Stimulated activated CD4-positive, alpha-beta T cell treated with anti-CD3 and anti-CD28 coated beads, Interleukin-1b, Interleukin-23, amount 100 ng/mL, for 48 hours (primary cell): ENCODE results near the gene DRAP1.
A peak's percentile ranks its signal among the peaks of the same experiment; 100 is the strongest.
"Not testable (repeated sequence)": the region's sequence is repeated elsewhere in the genome, so short reads cannot be mapped to it uniquely, and the experiment has no call there.

ENCODE experiments used
- DNase-seq: peaks from one replicate; pipeline ENCODE4 v3.0.0-alpha.2; 2020

The DRAP1 gene

GRCh38 chr11:65934014-65934413 lies 14.8 kb downstream of the DRAP1 start:
- no peak for DNase-seq

GRCh38 chr11:65937766-65938165 lies 18.5 kb downstream of the DRAP1 start:
- DNase-seq: no peak

GRCh38 chr11:65941720-65942310 lies 22.6 kb downstream of the DRAP1 start:
- no peak for DNase-seq

GRCh38 chr11:65942531-65942930 lies 23.3 kb downstream of the DRAP1 start:
- DNase-seq: no peak

GRCh38 chr11:65944191-65944590 lies 25.0 kb downstream of the DRAP1 start:
- DNase-seq: no peak

- no peak for DNase-seq
These were observed 25.5 kb downstream of the DRAP1 start for GRCh38 chr11:65944767-65945166.

- no peak for DNase-seq
These were observed 26.2 kb downstream of the DRAP1 start, which contains the start of gene TSGA10IP for GRCh38 chr11:65945430-65945911. Gene TSGA10IP (plus strand): TSS chr11:65945480. CDS start chr11:65945676, 196 bp downstream.

GRCh38 chr11:65945941-65946558 lies 26.8 kb downstream of the DRAP1 start:
- no peak for DNase-seq

GRCh38 chr11:65946655-65947054 lies 27.4 kb downstream of the DRAP1 start:
- no peak for DNase-seq

GRCh38 chr11:65947133-65947532 lies 27.9 kb downstream of the DRAP1 start:
- no peak for DNase-seq

GRCh38 chr11:65947603-65948125 lies 28.4 kb downstream of the DRAP1 start:
- no peak for DNase-seq

- DNase-seq: not testable (repeated sequence)
These were observed 31.5 kb downstream of the DRAP1 start for GRCh38 chr11:65950711-65951110.

GRCh38 chr11:65951641-65952040 lies 32.4 kb downstream of the DRAP1 start:
- DNase-seq: not testable (repeated sequence)

- no peak for DNase-seq
These were observed 32.9 kb downstream of the DRAP1 start for GRCh38 chr11:65952052-65952521.

- DNase-seq: no peak
These were observed 34.2 kb downstream of the DRAP1 start for GRCh38 chr11:65953471-65953870.

- no peak for DNase-seq
These were observed 35.5 kb downstream of the DRAP1 start for GRCh38 chr11:65954771-65955170.

GRCh38 chr11:65958291-65958690 lies 39.1 kb downstream of the DRAP1 start:
- DNase-seq: no peak

- DNase-seq: no peak
These were observed 39.7 kb downstream of the DRAP1 start for GRCh38 chr11:65958774-65959420.

GRCh38 chr11:65960824-65961266 lies 41.6 kb downstream of the DRAP1 start:
- no peak for DNase-seq

GRCh38 chr11:65961267-65962140 lies 42.3 kb downstream of the DRAP1 start, which contains the start of gene SART1:
Gene SART1 (plus strand): TSS chr11:65961734. CDS start chr11:65961781, 47 bp downstream.
- peak; percentile 98 for DNase-seq

GRCh38 chr11:65962141-65962564 lies 42.9 kb downstream of the DRAP1 start:
- DNase-seq: no peak

- no peak for DNase-seq
These were observed 45.7 kb downstream of the DRAP1 start for GRCh38 chr11:65964906-65965305.
